Astrocyte of the cerebellum (primary cell): ENCODE results near the gene ZNF622.
"Not testable (repeated sequence)": the region's sequence is repeated elsewhere in the genome, so short reads cannot be mapped to it uniquely, and the experiment has no call there.

Experiments
- DNase-seq: peaks from one replicate; pipeline ENCODE4 v3.0.0-alpha.2; 2011; ENCODE audit warnings: low read depth
- H3K4me3 ChIP-seq: 2 replicates; pipeline ENCODE4 v1.5.1; 2011; ENCODE audit warnings: mild to moderate bottlenecking, low read depth, low read length, moderate library complexity
- in situ Hi-C: cut with HindIII; loops from 2 replicates; pipeline ENCODE4 v1.10.0; 2017; ENCODE audit warnings: low sequenced_read_pairs
- TF ChIP-seq, protein P1 (sequence below): IDR thresholded peaks from 2 replicates; pipeline ENCODE4 v1.5.1; 2012; ENCODE audit warnings: low read length, low read depth, moderate library complexity, mild to moderate bottlenecking; ENCODE audit errors: missing control alignments

ZNF622 gene

DNA sequence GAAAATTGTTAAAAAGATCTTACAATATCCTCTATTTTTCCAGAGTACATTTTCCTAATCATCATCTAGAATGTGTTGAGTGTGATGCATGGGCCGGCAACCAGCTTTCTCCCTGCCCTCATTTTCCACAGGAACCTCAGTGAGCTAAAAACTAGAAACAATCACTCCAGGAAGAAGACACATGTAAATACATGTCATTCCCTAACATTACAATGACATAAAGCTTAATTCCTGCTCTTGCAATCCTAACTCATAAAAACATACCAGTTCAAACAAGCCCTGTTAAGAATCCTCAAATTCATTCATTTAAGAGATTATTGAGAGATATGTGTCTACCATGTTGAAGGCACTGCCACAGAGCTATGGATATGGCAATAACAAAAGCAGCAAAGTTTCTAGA, 18.5 kb upstream of the ZNF622 start:
- TF ChIP-seq, protein P1, sequence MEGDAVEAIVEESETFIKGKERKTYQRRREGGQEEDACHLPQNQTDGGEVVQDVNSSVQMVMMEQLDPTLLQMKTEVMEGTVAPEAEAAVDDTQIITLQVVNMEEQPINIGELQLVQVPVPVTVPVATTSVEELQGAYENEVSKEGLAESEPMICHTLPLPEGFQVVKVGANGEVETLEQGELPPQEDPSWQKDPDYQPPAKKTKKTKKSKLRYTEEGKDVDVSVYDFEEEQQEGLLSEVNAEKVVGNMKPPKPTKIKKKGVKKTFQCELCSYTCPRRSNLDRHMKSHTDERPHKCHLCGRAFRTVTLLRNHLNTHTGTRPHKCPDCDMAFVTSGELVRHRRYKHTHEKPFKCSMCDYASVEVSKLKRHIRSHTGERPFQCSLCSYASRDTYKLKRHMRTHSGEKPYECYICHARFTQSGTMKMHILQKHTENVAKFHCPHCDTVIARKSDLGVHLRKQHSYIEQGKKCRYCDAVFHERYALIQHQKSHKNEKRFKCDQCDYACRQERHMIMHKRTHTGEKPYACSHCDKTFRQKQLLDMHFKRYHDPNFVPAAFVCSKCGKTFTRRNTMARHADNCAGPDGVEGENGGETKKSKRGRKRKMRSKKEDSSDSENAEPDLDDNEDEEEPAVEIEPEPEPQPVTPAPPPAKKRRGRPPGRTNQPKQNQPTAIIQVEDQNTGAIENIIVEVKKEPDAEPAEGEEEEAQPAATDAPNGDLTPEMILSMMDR = no peak
- in situ Hi-C loops = no loop called here
- DNase-seq = no peak
- H3K4me3 ChIP-seq = no peak overlapping the region

DNA sequence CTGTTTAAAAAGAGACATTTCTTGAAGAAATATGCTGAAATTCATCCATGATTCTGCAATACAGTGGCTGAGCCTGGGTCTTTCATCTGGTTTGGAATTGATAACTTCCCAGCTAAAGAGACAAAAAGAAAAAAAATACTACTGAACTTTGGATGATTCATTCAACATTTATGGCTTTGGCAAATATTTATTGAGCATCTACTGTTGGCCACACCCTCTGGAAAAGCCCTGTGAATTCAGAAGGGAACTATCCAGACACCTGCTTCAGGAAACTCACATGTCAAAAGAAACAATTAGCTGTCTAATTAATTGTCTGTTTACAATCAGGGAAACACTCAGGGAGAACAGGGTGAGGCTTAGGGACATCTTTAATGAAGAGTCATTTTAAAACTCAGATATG, 17.8 kb upstream of the ZNF622 start:
- no peak overlapping the region for H3K4me3 ChIP-seq
- TF ChIP-seq, protein P1 = no peak
- in situ Hi-C loops = no loop called here
- no peak for DNase-seq

DNA sequence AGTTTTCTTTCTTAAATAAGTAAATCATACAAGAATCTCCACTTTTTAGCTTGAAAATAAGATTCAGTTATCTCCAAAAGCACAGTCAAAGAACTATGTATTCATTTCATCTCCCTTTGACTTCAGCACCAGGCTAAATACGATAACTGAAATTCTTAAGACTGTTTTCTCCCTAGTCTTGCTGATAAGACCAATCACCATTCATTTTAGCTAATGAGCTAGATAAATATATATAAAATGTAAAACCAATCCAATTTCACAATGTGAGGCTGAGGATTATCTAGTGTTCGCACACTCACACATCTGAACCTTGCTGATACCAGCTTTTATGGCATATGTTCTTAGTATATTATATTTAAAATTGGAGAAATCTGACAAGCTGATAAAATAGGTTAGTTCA, 17.3 kb upstream of the ZNF622 start:
- TF ChIP-seq, protein P1 = no peak
- no peak for DNase-seq
- in situ Hi-C loops = no loop called here
- H3K4me3 ChIP-seq = no peak overlapping the region

DNA sequence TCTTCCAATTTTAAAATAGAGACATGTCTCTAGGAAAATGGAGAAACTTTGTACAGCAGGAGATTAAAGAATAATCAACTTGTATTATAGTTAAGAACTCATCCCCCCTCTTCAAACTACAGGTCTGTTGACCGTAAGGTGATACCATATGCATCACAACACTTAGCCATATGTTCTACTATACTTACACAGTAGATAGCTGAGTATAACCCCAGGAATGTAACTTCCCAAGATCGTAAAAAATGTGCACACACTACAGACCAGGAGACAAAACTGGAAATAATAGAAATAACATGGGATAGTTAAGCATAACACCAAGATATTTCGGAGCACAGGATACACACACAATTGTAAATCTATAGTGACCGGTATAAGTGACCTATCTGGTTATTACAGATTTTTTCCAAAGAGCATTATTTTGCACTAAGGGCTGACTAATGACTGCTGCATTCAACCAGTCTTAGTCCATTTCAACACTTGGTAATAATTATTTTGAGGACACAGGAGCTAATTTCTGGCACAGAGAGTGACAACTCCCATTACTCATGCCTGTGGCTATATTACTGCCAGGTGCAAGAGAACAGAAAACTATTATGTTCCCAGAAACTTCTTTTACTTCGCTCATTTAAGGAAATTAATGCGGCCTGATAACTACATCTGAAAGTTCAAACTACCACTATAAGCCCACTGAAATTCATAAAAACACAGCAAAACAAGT, 15.4 kb upstream of the ZNF622 start:
- TF ChIP-seq, protein P1 = no peak
- in situ Hi-C loops = no loop called here
- no peak for DNase-seq
- no peak overlapping the region for H3K4me3 ChIP-seq

DNA sequence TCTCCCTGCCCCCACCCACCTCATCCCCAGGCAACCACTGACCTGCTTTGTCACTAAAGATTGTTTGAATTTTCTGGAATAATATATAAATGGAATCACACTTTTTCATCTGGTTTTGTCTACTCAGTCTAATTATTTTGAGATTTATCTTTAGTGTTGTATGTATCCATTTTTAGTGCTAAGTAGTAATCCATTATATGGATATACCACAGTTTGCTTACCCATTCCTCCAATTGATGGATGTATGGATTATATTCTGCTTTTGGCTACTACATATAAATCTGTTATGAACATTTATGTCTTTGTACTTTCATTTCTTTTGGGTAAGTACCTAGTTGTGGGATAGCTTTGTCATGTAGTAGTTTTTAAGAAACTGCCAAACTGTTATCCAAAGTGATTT, 14.5 kb upstream of the ZNF622 start:
- no peak for DNase-seq
- no peak overlapping the region for H3K4me3 ChIP-seq
- TF ChIP-seq, protein P1 = no peak
- in situ Hi-C loops = no loop called here

DNA sequence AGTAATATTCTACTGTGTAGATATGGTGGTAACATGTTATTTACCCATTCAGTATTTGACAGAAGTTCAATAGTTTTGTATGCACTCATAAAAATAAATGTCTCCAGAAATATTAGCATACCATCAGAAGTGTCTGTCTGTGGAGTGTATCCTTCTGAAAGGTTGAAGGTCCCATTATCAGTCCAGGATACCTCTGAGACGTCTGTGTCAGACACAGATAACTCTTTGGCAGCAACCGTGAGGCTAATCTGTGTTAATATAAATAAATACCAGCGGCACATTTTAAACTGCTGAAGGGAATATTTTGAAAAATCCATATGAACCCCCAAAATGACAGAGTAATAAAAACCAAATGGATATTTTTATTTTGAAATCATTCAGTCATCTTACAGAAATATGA, 11.9 kb upstream of the ZNF622 start:
- TF ChIP-seq, protein P1 = no peak
- in situ Hi-C loops = no loop called here
- no peak overlapping the region for H3K4me3 ChIP-seq
- no peak for DNase-seq

DNA sequence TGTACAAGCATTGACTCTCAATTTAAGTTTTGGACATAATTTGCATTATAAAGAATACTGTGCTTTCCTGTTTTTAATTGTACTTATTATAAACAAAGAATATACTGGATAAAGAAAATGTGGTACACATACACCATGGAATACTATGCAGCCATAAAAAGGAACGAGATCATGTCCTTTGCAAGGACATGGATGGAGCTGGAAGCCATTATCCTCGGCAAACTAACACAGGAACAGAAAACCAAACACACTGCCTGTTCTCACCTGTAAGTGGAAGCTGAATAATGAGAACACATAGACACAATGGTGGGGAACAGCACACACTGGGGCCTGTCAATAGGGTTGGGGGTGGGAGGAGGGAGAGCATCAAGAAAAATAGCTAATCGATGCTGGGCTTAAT, 10.8 kb upstream of the ZNF622 start:
- in situ Hi-C loops, H3K4me3 ChIP-seq, DNase-seq: not testable (repeated sequence)
